Right lobe of liver (tissue), 6 donors: ENCODE results near the gene CHAD. TPM values are rescaled to one million over a fixed set of nuclear protein-coding genes. Genes with fewer than 3 reads are reported as not detected.
A peak's percentile ranks its signal among the peaks of the same experiment; 100 is the strongest.

Source experiments
- ATAC-seq, 4 donors: fragments of 200-7000 bp; cut with Tn5 transposase; one replicate each; pipeline ENCODE4 v1.9.1; 2020; ENCODE audit warnings: mild to moderate bottlenecking in 4 of 4, moderate library complexity in 4 of 4
- DNase-seq, 3 donors: peaks; one replicate each; pipeline ENCODE4 v3.0.0-alpha.2; 2020
- H3K27ac ChIP-seq, 3 donors: fragments of 200-600 bp; one replicate each; pipeline ENCODE4 v1.8.0; 2022
- H3K27me3 ChIP-seq, 2 donors: fragments of 200-600 bp; one replicate each; pipeline ENCODE4 v1.8.0; 2022
- H3K36me3 ChIP-seq, 4 donors: fragments of 200-600 bp; sonication (generic) in 1 of 4; one replicate each; pipeline versions ENCODE4 v1.5.1 to v1.8.0; 2017 to 2022; ENCODE audit warnings: control low read depth in 1 of 4
- H3K4me1 ChIP-seq, 4 donors: fragments of 200-600 bp; sonication (generic) in 1 of 4; one replicate each; pipeline versions ENCODE4 v1.5.1 to v1.8.0; 2017 to 2022; ENCODE audit warnings: control low read depth in 1 of 4
- H3K4me3 ChIP-seq, 3 donors: fragments of 200-600 bp; one replicate each; pipeline ENCODE4 v1.8.0; 2022
- H3K9me3 ChIP-seq, 4 donors: fragments of 200-600 bp; sonication (generic) in 1 of 4; one replicate each; pipeline versions ENCODE4 v1.5.1 to v1.8.0; 2017 to 2022; ENCODE audit warnings: control low read depth in 1 of 4
- CTCF ChIP-seq, 4 donors: fragments of 200-600 bp in 3 of 4; fragments of 450-650 bp in 1 of 4; IDR thresholded peaks; one replicate each; pipeline versions ENCODE4 v1.5.1 to v1.8.0; 2016 to 2022; ENCODE audit warnings: antibody characterized with exemption in 4 of 4, mild to moderate bottlenecking in 2 of 4
- POLR2A ChIP-seq: fragments of 450-650 bp; IDR thresholded peaks from one replicate; pipeline ENCODE4 v1.6.1; 2017; ENCODE audit warnings: antibody characterized with exemption, mild to moderate bottlenecking
- WGBS: methylation state at CpG from one replicate; pipeline ENCODE4 v1.1.6; 2018; ENCODE audit warnings: low coverage, low lambda C conversion rate; ENCODE audit not compliant: insufficient coverage; ENCODE audit errors: missing lambda C conversion rate; 5-methylcytosine and 5-hydroxymethylcytosine counted together
- intact Hi-C, 2 donors: fragments of 100-400 bp; cut with DNase I; formaldehyde crosslinking; loops; one replicate each; pipeline versions ENCODE4 v1.11.2 to v1.14.1; 2022
- total RNA-seq, 6 experiments: library from RNA; depleted of rRNA in 2 of 6; stranded (reverse); fragments of >200 nt in 2 of 6; fragmentation: NEBNext Ultra II Directional in 3 of 6; extraction: Animal tissue kit (Norgen Biotek cat#: 25700) in 3 of 6; gene quantifications; one replicate each; pipeline versions ENCODE4 v1.1.0 to v1.2.4, GENCODE V29; 2016 to 2023
- donor health status: DM: no; HTN: yes; CAD: no.
- donor health status: DM: no; HTN: no; CAD: no.
- donor health status: DM: no; HTN: no; CAD: no.
- donor health status: DM: no; HTN: yes; CAD: no.
- donor health status: DM: no; HTN: yes; CAD: no.

Gene CHAD
- total RNA-seq, 6 experiments from 2014 or later: 1.0 to 11.3 (median 3.8) TPM

- no peak for DNase-seq
- peaks cover 0 to 35% (median 17%) of the 10 kb centered on the region in 4 donors for H3K4me1 ChIP-seq
- no peaks in the 10 kb centered on the region for H3K9me3 ChIP-seq
- intact Hi-C loops: no loop called here
- TF ChIP-seq POLR2A: no peak
- no peak for TF ChIP-seq CTCF (IDR thresholded peaks at IDR 0.05)
- no peak overlapping the region for H3K4me3 ChIP-seq
- H3K27me3 ChIP-seq: no peaks in the 10 kb centered on the region
- ATAC-seq: no peak
- 86% methylated on average over 6 of the region's 6 CpGs for WGBS
- no peaks in the 10 kb centered on the region for H3K36me3 ChIP-seq
- no peak overlapping the region for H3K27ac ChIP-seq
Measured at GRCh38 chr17:50444841-50445715, 23.6 kb downstream of the CHAD start.

GRCh38 chr17:50443505-50443974 lies 25.1 kb downstream of the CHAD start:
- no peaks in the 10 kb centered on the region for H3K27me3 ChIP-seq
- no peaks in the 10 kb centered on the region for H3K36me3 ChIP-seq
- no peaks in the 10 kb centered on the region for H3K9me3 ChIP-seq
- intact Hi-C loops: no loop called here
- no peak overlapping the region for H3K27ac ChIP-seq
- H3K4me1 ChIP-seq: peaks cover 0 to 43% (median 21%) of the 10 kb centered on the region in 4 donors
- WGBS: 25% methylated on average over 2 of the region's 3 CpGs
- TF ChIP-seq POLR2A (no peak), CTCF (IDR thresholded peaks at IDR 0.05) (no peak)
- ATAC-seq (no peak), DNase-seq (no peak)
- no peak overlapping the region for H3K4me3 ChIP-seq

GRCh38 chr17:50440838-50441829 lies 27.5 kb downstream of the CHAD start:
- DNase-seq: no peak
- intact Hi-C loops: no loop called here
- no peak for TF ChIP-seq CTCF (IDR thresholded peaks at IDR 0.05)
- no peak for TF ChIP-seq POLR2A
- no peak for ATAC-seq
- Histone ChIP-seq H3K36me3 (no peaks in the 10 kb centered on the region), H3K4me1 (peaks cover 0 to 38% (median 17%) of the 10 kb centered on the region in 4 donors), H3K4me3 (no peak overlapping the region), H3K27ac (peak overlapping the region in 2 of 3 donors; percentile 33 to 55), H3K9me3 (no peaks in the 10 kb centered on the region), H3K27me3 (no peaks in the 10 kb centered on the region)
- WGBS: 83% methylated on average over 5 of the region's 10 CpGs

GRCh38 chr17:50440172-50440837 lies 28.4 kb downstream of the CHAD start:
- Histone ChIP-seq H3K4me1 (peaks cover 0 to 38% (median 17%) of the 10 kb centered on the region in 4 donors), H3K9me3 (no peaks in the 10 kb centered on the region), H3K27ac (peak overlapping the region in 2 of 3 donors; percentile 33 to 55), H3K4me3 (no peak overlapping the region), H3K27me3 (no peaks in the 10 kb centered on the region), H3K36me3 (no peaks in the 10 kb centered on the region)
- 22% methylated on average over 3 of the region's 4 CpGs for WGBS
- DNase-seq: peak; percentile 64 to 94 (median 89)
- intact Hi-C loops: no loop called here
- ATAC-seq: peak; percentile 94 to 96 (median 96)
- TF ChIP-seq CTCF (IDR thresholded peaks at IDR 0.05): no peak
- peak; percentile 18 for TF ChIP-seq POLR2A
